ENCODE data around the gene CORO2A. TPM values are rescaled to one million over a fixed set of nuclear protein-coding genes. Genes with fewer than 3 reads are reported as not detected.
A peak's percentile ranks its signal among the peaks of the same experiment; 100 is the strongest.

Gene CORO2A
- total RNA-seq, 1 donor = 0.36 TPM

DNA sequence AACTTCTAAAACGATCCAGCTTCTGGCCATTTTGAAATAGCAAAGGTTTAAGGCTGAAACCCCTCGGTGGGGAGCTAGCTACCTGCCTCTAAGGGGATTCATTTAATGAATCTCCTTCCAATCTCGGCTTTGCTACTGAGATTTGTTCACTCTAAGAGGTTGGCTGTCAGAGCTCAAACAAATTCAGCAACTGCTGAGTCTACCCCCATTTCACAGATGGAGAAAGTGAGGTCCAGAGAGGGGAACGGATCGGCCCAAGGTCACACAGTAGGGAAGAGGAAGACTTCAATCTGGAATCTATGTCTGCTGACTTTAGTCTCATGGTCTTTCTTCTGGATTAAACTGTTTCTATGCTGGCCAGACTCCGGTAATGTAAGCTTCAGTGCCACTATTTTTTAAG lies 3.0 kb downstream of the CORO2A start:
- TF ChIP-seq, protein P1, sequence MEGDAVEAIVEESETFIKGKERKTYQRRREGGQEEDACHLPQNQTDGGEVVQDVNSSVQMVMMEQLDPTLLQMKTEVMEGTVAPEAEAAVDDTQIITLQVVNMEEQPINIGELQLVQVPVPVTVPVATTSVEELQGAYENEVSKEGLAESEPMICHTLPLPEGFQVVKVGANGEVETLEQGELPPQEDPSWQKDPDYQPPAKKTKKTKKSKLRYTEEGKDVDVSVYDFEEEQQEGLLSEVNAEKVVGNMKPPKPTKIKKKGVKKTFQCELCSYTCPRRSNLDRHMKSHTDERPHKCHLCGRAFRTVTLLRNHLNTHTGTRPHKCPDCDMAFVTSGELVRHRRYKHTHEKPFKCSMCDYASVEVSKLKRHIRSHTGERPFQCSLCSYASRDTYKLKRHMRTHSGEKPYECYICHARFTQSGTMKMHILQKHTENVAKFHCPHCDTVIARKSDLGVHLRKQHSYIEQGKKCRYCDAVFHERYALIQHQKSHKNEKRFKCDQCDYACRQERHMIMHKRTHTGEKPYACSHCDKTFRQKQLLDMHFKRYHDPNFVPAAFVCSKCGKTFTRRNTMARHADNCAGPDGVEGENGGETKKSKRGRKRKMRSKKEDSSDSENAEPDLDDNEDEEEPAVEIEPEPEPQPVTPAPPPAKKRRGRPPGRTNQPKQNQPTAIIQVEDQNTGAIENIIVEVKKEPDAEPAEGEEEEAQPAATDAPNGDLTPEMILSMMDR (IDR thresholded peaks at IDR 0.05; ENCODE audit: insufficient read depth, low read length) = no peak
- no peak overlapping the region for H3K4me3 ChIP-seq (ENCODE audit: low read depth, low read length)
- no peak for DNase-seq (ENCODE audit: low read depth)

DNA sequence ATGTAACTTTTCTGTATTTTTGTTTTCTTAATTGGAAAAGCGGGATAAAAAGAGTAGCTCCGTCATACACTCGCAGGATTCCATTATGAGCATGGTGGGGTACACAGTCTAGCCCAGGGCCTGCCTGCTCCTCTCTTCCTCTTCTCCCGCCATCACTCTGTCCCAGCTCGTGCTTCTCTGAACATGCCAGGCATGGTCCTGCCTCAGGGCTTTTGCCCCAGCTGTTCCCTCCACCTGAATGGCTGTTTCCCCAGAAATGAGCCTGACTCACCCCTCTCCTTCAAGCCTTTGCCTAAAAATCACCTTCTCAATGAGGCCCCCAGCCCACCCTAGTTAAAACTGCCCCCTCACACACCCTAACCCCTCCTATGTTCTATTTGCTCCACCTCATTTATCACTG lies 4.5 kb downstream of the CORO2A start:
- no peak for DNase-seq (ENCODE audit: low read depth)
- H3K4me3 ChIP-seq (ENCODE audit: low read depth, low read length) = no peak overlapping the region
- TF ChIP-seq, protein P1 (IDR thresholded peaks at IDR 0.05; ENCODE audit: insufficient read depth, low read length) = no peak

- TF ChIP-seq, protein P1 (IDR thresholded peaks at IDR 0.05; ENCODE audit: insufficient read depth, low read length) = no peak
- H3K4me3 ChIP-seq (ENCODE audit: low read depth, low read length) = no peak overlapping the region
- no peak for DNase-seq (ENCODE audit: low read depth)
Measured at GRCh38 chr9:98186236-98186635, 6.2 kb downstream of the CORO2A start.

DNA sequence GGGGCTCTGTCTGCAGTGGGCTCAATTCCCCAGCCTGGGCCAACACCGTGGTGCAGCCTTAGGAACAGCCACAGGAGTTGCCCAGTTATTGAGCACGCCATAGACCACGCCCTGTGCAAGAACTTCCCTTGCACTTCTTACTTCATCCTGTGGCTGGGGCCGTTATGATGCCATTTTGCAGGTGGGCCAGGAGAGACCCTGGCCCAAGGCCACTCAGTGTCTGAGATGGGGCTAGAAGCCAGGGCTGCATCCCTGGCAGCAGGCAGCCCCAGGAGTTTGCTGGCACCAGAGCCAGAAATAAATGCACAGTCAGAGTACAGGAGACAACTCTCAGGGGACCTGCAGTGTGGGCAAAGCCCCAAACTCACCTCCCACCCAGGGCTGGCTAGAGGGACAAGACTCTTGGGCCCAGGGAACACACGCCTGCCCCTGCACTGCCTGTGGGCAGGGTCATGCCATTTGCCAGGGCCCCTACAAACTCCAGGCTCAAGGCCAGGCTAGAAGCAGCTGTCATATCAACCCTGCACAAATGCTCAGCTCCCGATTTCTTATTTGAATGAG lies 6.7 kb downstream of the CORO2A start:
- no peak overlapping the region for H3K4me3 ChIP-seq (ENCODE audit: low read depth, low read length)
- TF ChIP-seq, protein P1 (IDR thresholded peaks at IDR 0.05; ENCODE audit: insufficient read depth, low read length) = no peak
- peak; percentile 25 for DNase-seq (ENCODE audit: low read depth)

- TF ChIP-seq, protein P1 (IDR thresholded peaks at IDR 0.05; ENCODE audit: insufficient read depth, low read length) = no peak
- no peak overlapping the region for H3K4me3 ChIP-seq (ENCODE audit: low read depth, low read length)
- DNase-seq (ENCODE audit: low read depth) = no peak
Measured at GRCh38 chr9:98185021-98185567, 7.3 kb downstream of the CORO2A start.

DNA sequence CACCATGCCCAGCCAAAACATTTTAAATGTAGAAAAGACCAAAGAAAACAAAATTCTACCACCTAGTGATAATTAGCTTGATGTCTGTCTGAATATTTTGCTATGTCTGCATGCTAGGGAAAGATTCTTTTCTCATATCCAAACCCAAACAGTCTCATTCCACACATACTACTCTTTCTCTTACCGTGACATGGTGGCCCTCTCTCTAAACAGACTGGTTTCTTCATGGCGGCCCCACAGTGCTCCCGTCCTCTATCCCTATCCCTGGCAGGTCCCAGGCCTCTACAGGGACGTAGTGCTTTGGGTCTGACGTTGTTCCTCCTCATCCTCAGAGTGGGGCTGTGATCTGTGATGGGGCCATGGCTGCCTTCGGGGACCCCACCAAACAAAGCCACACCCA lies 8.1 kb downstream of the CORO2A start:
- TF ChIP-seq, protein P1 (IDR thresholded peaks at IDR 0.05; ENCODE audit: insufficient read depth, low read length) = no peak
- H3K4me3 ChIP-seq (ENCODE audit: low read depth, low read length) = no peak overlapping the region
- DNase-seq (ENCODE audit: low read depth) = no peak

Measured in fibroblast of the aortic adventitia (primary cell).